ENCODE data around the gene PRAMEF4. TPM values are rescaled to one million over a fixed set of nuclear protein-coding genes. Genes with fewer than 3 reads are reported as not detected.

The PRAMEF4 gene
- total and polyA plus RNA-seq, 9 of the 15 experiments (the other 6 are each of a cell fraction or from before 2014, with no cell fraction given): not detected

DNA sequence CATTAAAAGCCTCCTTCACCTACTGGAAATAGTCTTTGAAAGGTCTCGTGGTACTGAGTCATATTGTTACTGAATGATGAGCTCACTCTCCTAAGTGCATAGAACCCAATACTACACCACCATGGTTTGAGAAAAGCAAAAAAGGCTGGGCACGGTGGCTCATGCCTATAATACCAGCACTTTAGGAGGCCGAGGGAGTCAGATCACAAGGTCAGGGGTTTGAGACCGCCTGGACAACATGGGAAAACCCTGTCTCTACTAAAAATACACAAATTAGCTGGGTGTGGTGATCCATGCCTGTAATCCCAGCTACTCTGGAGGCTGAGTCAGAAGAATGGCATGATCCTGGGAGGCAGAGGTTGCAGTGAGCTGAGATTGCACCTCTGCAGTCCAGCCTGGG lies 34.2 kb downstream of the PRAMEF4 start:
- H2AFZ ChIP-seq (ENCODE audit: low read depth, low read length): no peak overlapping the region
- in situ Hi-C loops (cut with MboI) (no loop called here), intact Hi-C loops (cut with micrococcal nuclease) (no loop called here)
- DNase-seq (ENCODE audit: extremely low read depth in 1 of 4, low spot score in 3 of 4) (no peak), ATAC-seq (no peak), FAIRE-seq (no peak)
- no peak overlapping the region for H3K27ac ChIP-seq (ENCODE audit: extremely low read depth, low read depth, low read length)
- no peaks in the 10 kb centered on the region for H3K9me1 ChIP-seq (ENCODE audit: control insufficient read depth, insufficient read depth, low read length)
- H4K20me1 ChIP-seq (replicated peaks; ENCODE audit: control insufficient read depth, insufficient read depth, low read length): no peaks in the 10 kb centered on the region
- no peaks in the 10 kb centered on the region for H3K79me2 ChIP-seq (ENCODE audit: control insufficient read depth, insufficient read depth, low read length)
- ChIA-PET CTCF (ENCODE audit: low intra/inter-chr PET ratio) (interaction anchor here (0.6 kb wide), 1 partner anchor 33 kb away, joined by 3 read pairs; no protein-coding TSS in a partner anchor), POLR2A (no interaction called here)
- no peak overlapping the region for H3K9ac ChIP-seq (ENCODE audit: insufficient read depth in 1 of 2, low read depth in 2 of 2, low read length in 2 of 2)
- H3K27me3 ChIP-seq (ENCODE audit: control insufficient read depth in 2 of 2, insufficient read depth in 2 of 2, low read length in 2 of 2): peaks cover 3 to 5% of the 10 kb centered on the region in 2 experiments; a peak in 1 of 5 replicates
- H3K9me3 ChIP-seq (replicated peaks; ENCODE audit: control insufficient read depth, insufficient read depth, low read depth, low read length): no peaks in the 10 kb centered on the region
- no peaks in the 10 kb centered on the region for H3K36me3 ChIP-seq (ENCODE audit: control insufficient read depth, insufficient read depth, low read length)
- no TSS peak for BruUV-seq (replicated peaks)
- WGBS (ENCODE audit: insufficient coverage, low coverage, missing lambda C conversion rate): 3% methylated on average over 4 of the region's 4 CpGs
- H3K4me1 ChIP-seq (replicated peaks in 1 of 2; ENCODE audit: control insufficient read depth in 2 of 2, insufficient read depth in 2 of 2, low read length in 2 of 2): no peaks in the 10 kb centered on the region
- no peak overlapping the region for H3K4me3 ChIP-seq
- no peak overlapping the region for H3K4me2 ChIP-seq (ENCODE audit: insufficient read depth, low read length)
- TF ChIP-seq, protein P1, sequence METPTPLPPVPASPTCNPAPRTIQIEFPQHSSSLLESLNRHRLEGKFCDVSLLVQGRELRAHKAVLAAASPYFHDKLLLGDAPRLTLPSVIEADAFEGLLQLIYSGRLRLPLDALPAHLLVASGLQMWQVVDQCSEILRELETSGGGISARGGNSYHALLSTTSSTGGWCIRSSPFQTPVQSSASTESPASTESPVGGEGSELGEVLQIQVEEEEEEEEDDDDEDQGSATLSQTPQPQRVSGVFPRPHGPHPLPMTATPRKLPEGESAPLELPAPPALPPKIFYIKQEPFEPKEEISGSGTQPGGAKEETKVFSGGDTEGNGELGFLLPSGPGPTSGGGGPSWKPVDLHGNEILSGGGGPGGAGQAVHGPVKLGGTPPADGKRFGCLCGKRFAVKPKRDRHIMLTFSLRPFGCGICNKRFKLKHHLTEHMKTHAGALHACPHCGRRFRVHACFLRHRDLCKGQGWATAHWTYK (CRISPR knock-in tag; IDR thresholded peaks at IDR 0.05): no peak
- TF ChIP-seq PHTF2 (CRISPR knock-in tag; IDR thresholded peaks at IDR 0.05): no peak
- TF ChIP-seq POLR3G (IDR thresholded peaks at IDR 0.05; ENCODE audit: extremely low read depth, insufficient read length, insufficient replicate concordance): no peak
- TF ChIP-seq GABPA (tag; conservative IDR thresholded peaks at IDR 0.05; ENCODE audit: low read depth): no peak
- TF ChIP-seq FOSL1 (tag; conservative IDR thresholded peaks at IDR 0.05): peak; percentile 63
- TF ChIP-seq, protein P2, sequence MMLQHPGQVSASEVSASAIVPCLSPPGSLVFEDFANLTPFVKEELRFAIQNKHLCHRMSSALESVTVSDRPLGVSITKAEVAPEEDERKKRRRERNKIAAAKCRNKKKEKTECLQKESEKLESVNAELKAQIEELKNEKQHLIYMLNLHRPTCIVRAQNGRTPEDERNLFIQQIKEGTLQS (IDR thresholded peaks at IDR 0.05): peak; percentile 81
- TF ChIP-seq, protein P2 (CRISPR knock-in tag; conservative IDR thresholded peaks at IDR 0.05): no peak
- no peak for TF ChIP-seq ZNF316 (IDR thresholded peaks at IDR 0.05)
- no peak for TF ChIP-seq NFYB (IDR thresholded peaks at IDR 0.05; ENCODE audit: extremely low read depth, insufficient read length)
- TF ChIP-seq, protein P3, sequence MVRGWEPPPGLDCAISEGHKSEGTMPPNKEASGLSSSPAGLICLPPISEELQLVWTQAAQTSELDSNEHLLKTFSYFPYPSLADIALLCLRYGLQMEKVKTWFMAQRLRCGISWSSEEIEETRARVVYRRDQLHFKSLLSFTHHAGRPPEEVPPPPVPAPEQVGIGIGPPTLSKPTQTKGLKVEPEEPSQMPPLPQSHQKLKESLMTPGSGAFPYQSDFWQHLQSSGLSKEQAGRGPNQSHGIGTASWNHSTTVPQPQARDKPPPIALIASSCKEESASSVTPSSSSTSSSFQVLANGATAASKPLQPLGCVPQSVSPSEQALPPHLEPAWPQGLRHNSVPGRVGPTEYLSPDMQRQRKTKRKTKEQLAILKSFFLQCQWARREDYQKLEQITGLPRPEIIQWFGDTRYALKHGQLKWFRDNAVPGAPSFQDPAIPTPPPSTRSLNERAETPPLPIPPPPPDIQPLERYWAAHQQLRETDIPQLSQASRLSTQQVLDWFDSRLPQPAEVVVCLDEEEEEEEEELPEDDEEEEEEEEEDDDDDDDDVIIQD (CRISPR knock-in tag; IDR thresholded peaks at IDR 0.05): no peak
- TF ChIP-seq JUN (IDR thresholded peaks at IDR 0.05; ENCODE audit: borderline replicate concordance, low read depth, low read length): 0 out of 2 replicates have a peak, but pooled peaks have one; percentile 4
- TF ChIP-seq JUN (CRISPR knock-in tag; IDR thresholded peaks at IDR 0.05; ENCODE audit: borderline replicate concordance): no peak
- TF ChIP-seq, protein P4, sequence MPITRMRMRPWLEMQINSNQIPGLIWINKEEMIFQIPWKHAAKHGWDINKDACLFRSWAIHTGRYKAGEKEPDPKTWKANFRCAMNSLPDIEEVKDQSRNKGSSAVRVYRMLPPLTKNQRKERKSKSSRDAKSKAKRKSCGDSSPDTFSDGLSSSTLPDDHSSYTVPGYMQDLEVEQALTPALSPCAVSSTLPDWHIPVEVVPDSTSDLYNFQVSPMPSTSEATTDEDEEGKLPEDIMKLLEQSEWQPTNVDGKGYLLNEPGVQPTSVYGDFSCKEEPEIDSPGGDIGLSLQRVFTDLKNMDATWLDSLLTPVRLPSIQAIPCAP (CRISPR knock-in tag; IDR thresholded peaks at IDR 0.05; ENCODE audit: borderline replicate concordance): no peak
- no peak for TF ChIP-seq MAFK (IDR thresholded peaks at IDR 0.05; ENCODE audit: low read length)
- TF ChIP-seq, protein P5, sequence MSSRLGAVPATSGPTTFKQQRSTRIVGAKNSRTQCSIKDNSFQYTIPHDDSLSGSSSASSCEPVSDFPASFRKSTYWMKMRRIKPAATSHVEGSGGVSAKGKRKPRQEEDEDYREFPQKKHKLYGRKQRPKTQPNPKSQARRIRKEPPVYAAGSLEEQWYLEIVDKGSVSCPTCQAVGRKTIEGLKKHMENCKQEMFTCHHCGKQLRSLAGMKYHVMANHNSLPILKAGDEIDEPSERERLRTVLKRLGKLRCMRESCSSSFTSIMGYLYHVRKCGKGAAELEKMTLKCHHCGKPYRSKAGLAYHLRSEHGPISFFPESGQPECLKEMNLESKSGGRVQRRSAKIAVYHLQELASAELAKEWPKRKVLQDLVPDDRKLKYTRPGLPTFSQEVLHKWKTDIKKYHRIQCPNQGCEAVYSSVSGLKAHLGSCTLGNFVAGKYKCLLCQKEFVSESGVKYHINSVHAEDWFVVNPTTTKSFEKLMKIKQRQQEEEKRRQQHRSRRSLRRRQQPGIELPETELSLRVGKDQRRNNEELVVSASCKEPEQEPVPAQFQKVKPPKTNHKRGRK (tag; IDR thresholded peaks at IDR 0.05): no peak

All from K562 (cell line).